OCI-LY3 (cell line): ENCODE measurements around the gene SLC25A45.

Source experiments
- H2AFZ ChIP-seq: fragments of 200-600, 300-600 bp; shearing (Covaris generic); 2 replicates; pipeline ENCODE4 v1.6.0; 2014; ENCODE audit warnings: antibody characterized with exemption, low read depth, low read length
- H3K27ac ChIP-seq: fragments of 200-600, 300-600 bp; sonication (generic); 2 replicates; pipeline ENCODE4 v1.5.1; 2014; ENCODE audit warnings: mild to moderate bottlenecking, low read length, moderate library complexity, mixed read lengths
- H3K27me3 ChIP-seq: fragments of 200-600, 300-600 bp; sonication (generic); 2 replicates; pipeline ENCODE4 v1.6.1; 2014; ENCODE audit warnings: low read depth, low read length, mixed read lengths
- H3K36me3 ChIP-seq: fragments of 200-600, 300-600 bp; sonication (generic); replicated peaks from 2 replicates; pipeline ENCODE3; 2014; ENCODE audit warnings: low read depth, low read length, mixed read lengths
- H3K4me1 ChIP-seq: fragments of 300-600, 200-600 bp; sonication (generic); 2 replicates; pipeline ENCODE4 v1.6.1; 2014; ENCODE audit warnings: low read length, mixed read lengths
- H3K4me2 ChIP-seq: fragments of 200-600, 300-600 bp; sonication (generic); 2 replicates; pipeline ENCODE4 v1.6.1; 2014; ENCODE audit warnings: low read length, mixed read lengths
- H3K4me3 ChIP-seq: fragments of 300-600, 200-600 bp; sonication (generic); 2 replicates; pipeline ENCODE4 v1.5.1; 2014; ENCODE audit warnings: antibody characterized with exemption, mild to moderate bottlenecking, low read length, moderate library complexity
- H3K79me2 ChIP-seq: fragments of 300-600, 200-600 bp; shearing (Covaris generic); 2 replicates; pipeline ENCODE4 v1.6.1; 2014; ENCODE audit warnings: mild to moderate bottlenecking, low read length, mixed read lengths
- H3K9ac ChIP-seq: fragments of 300-600, 200-600 bp; shearing (Covaris generic); 2 replicates; pipeline ENCODE4 v1.6.0; 2014; ENCODE audit warnings: mild to moderate bottlenecking, low read length, moderate library complexity
- H3K9me3 ChIP-seq: fragments of 200-600, 300-600 bp; shearing (Covaris generic); 2 replicates; pipeline ENCODE4 v1.6.1; 2014; ENCODE audit warnings: low read length, mixed read lengths; ENCODE audit not compliant: insufficient read depth
- H4K20me1 ChIP-seq: fragments of 200-600, 300-600 bp; sonication (generic); 2 replicates; pipeline ENCODE4 v1.6.1; 2016; ENCODE audit warnings: low read length, mixed read lengths; ENCODE audit not compliant: insufficient read depth
- CTCF ChIP-seq: fragments of 200-600, 300-600 bp; sonication (generic); IDR thresholded peaks from 2 replicates; pipeline ENCODE4 v1.5.1; 2014; ENCODE audit warnings: antibody characterized with exemption, low read length, low read depth
- EZH2phosphoT487 ChIP-seq: fragments of 200-600 bp; shearing (Covaris generic); IDR thresholded peaks from 2 replicates; pipeline ENCODE4 v1.6.1; 2018; ENCODE audit warnings: antibody characterized with exemption, mixed run types, low read depth

The SLC25A45 gene

DNA sequence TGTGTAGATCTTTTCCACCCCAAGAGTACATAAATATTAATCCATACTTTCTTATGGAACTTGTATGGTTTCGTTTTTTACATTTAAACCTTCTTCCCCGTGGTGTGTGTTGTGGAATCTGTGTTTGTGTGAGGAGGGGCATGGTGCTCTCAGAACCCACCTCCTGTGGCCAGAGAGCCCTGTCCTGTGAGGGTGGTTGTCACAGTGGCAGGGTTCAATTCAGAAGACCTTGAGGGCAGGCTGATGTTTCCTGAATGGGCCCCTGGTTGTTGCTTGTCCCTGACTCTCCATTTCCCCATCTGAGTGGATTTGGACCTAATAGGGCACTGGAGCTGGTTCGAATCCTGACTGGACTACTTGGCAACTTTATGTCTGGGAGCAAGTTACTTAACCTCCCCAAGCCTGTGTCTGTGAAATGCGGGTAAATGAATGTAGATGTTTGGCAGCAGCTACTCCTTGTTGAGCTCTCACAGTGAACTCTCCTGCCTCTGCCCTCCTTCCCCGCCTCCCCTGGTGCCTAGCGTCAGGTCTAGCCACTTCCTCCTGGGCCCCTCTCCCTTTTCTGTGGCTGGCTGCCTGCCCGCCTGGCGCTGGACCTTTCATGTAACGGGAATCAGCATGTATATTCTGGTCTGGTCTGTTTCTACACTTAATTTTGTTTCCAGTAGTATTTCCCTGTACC lies 47.4 kb upstream of the SLC25A45 start:
- TF ChIP-seq EZH2phosphoT487 (no peak), CTCF (no peak)
- H3K9ac ChIP-seq: peak overlapping the region; percentile 10; the same call in 1 of the 2 replicates
- peaks cover 73% of the 10 kb centered on the region for H3K36me3 ChIP-seq
- H3K4me2 ChIP-seq: peak overlapping the region; percentile 92
- no peaks in the 10 kb centered on the region for H3K9me3 ChIP-seq
- peaks cover 97% of the 10 kb centered on the region for H4K20me1 ChIP-seq
- no peaks in the 10 kb centered on the region for H3K27me3 ChIP-seq
- H3K79me2 ChIP-seq: peaks cover 96% of the 10 kb centered on the region
- peak overlapping the region; percentile 26 for H3K27ac ChIP-seq
- H3K4me3 ChIP-seq: peak overlapping the region; percentile 10
- H2AFZ ChIP-seq: no peak overlapping the region
- peaks cover 59% of the 10 kb centered on the region for H3K4me1 ChIP-seq

DNA sequence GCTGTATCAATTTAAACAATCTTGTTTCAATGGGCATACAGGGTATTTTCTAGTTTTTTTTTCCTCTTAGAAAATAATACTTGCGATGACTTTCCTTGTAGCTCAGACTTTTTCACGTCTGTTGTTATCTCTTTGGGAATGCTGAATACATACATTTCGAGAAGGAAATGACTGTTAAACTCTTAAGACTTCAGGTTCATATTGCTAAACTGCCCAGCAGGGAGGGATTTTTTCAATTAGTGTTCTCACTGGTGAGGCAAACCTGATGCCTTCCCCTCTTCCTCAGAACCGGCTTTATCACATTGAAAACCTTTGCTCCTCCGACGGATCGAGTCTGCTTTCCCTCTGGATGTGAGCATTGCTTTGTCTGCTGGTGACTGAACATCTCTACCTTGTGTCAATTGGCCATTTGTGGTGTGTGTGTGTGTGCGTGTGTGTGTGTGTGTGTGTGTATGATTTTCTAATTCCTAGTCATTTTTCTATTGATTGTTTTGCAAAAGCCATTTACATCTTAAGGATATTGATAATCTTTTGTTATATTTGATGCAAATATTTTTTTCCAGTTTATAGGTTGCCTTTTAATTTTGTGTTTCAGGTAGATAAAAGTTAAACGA lies 46.7 kb upstream of the SLC25A45 start:
- no peak for TF ChIP-seq EZH2phosphoT487
- TF ChIP-seq CTCF: no peak
- Histone ChIP-seq H3K79me2 (peaks cover 96% of the 10 kb centered on the region), H3K9me3 (no peaks in the 10 kb centered on the region), H3K4me1 (peaks cover 59% of the 10 kb centered on the region), H4K20me1 (peaks cover 97% of the 10 kb centered on the region), H3K9ac (0 out of 2 replicates have a peak overlapping the region, but pooled peaks have one; percentile 10), H3K4me2 (peak overlapping the region; percentile 92), H3K4me3 (peak overlapping the region; percentile 10), H3K27me3 (no peaks in the 10 kb centered on the region), H3K27ac (no peak overlapping the region), H2AFZ (no peak overlapping the region), H3K36me3 (peaks cover 73% of the 10 kb centered on the region)

DNA sequence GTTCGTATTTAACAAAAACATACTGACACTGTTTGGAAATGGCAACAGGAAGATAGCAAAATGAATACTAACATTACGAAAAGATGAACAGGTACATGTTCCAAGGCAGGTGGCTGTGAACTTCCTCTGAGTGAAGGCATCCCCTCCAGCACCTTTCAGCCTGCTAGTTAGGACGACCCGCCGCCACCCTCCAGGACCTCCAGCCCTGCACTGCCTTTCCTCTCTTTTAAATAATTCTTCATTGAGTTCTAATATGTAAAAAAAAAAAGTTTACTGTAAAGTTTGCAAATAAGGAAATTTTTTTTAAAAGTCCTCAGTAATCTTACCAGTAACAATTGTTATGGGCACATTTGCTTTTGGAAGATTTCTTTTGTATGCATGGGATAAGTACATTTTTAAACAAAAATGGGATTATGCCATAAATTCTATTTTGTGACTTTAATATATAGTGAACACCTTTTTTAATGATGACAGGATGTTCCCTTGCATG lies 46.2 kb upstream of the SLC25A45 start:
- Histone ChIP-seq H3K27me3 (no peaks in the 10 kb centered on the region), H3K4me3 (peak overlapping the region; percentile 82), H3K9me3 (no peaks in the 10 kb centered on the region), H3K27ac (0 out of 2 replicates have a peak overlapping the region, but pooled peaks have one; percentile 0), H2AFZ (no peak overlapping the region), H3K4me1 (peaks cover 59% of the 10 kb centered on the region), H3K4me2 (peak overlapping the region; percentile 92), H4K20me1 (peaks cover 98% of the 10 kb centered on the region), H3K9ac (0 out of 2 replicates have a peak overlapping the region, but pooled peaks have one; percentile 10), H3K79me2 (peaks cover 98% of the 10 kb centered on the region), H3K36me3 (peaks cover 74% of the 10 kb centered on the region)
- TF ChIP-seq CTCF (no peak), EZH2phosphoT487 (no peak)
